T-helper 17 cell (primary cell): ENCODE measurements around the gene STK32C. TPM values are rescaled to one million over a fixed set of nuclear protein-coding genes. Genes with fewer than 3 reads are reported as not detected.
"Not testable (repeated sequence)": the region's sequence is repeated elsewhere in the genome, so short reads cannot be mapped to it uniquely, and the experiment has no call there.

ENCODE experiments used
- ATAC-seq: fragments of 150-1000 bp; cut with Tn5 transposase; 2 replicates; pipeline ENCODE4 v1.10.0; 2021; ENCODE audit warnings: mild to moderate bottlenecking, moderate library complexity
- DNase-seq, 3 donors: peaks; one replicate each; pipeline versions ENCODE4 v3.0.0 to v3.0.0-alpha.2; 2020 to 2021
- H3K9me3 ChIP-seq: one replicate; pipeline ENCODE4 v1.7.0; 2013; ENCODE audit warnings: low read length, mild to moderate bottlenecking; ENCODE audit not compliant: control insufficient read depth, poor library complexity, severe bottlenecking
- H3K27ac Mint-ChIP-seq: one replicate; pipeline ENCODE4 v1.8.0; 2022; ENCODE audit warnings: mild to moderate bottlenecking, moderate library complexity, mixed read lengths
- H3K27me3 Mint-ChIP-seq: one replicate; pipeline ENCODE4 v1.8.0; 2022; ENCODE audit warnings: mixed read lengths
- H3K36me3 Mint-ChIP-seq: one replicate; pipeline ENCODE4 v1.8.0; 2022; ENCODE audit warnings: low read depth, mixed read lengths
- H3K4me1 Mint-ChIP-seq: one replicate; pipeline ENCODE4 v1.8.0; 2022; ENCODE audit warnings: mild to moderate bottlenecking, mixed read lengths
- H3K4me3 Mint-ChIP-seq: one replicate; pipeline ENCODE4 v1.8.0; 2022; ENCODE audit warnings: mild to moderate bottlenecking, moderate library complexity, mixed read lengths
- total RNA-seq, 4 donors: library from RNA in 2 of 4; stranded (reverse) in 2 of 4; gene quantifications; one replicate each; pipeline ENCODE4 v1.2.3 and lab custom pipeline; 2022 to 2026

Gene STK32C
- total RNA-seq, 2 donors from 2014 or later: 7.1 to 8.4 TPM

DNA sequence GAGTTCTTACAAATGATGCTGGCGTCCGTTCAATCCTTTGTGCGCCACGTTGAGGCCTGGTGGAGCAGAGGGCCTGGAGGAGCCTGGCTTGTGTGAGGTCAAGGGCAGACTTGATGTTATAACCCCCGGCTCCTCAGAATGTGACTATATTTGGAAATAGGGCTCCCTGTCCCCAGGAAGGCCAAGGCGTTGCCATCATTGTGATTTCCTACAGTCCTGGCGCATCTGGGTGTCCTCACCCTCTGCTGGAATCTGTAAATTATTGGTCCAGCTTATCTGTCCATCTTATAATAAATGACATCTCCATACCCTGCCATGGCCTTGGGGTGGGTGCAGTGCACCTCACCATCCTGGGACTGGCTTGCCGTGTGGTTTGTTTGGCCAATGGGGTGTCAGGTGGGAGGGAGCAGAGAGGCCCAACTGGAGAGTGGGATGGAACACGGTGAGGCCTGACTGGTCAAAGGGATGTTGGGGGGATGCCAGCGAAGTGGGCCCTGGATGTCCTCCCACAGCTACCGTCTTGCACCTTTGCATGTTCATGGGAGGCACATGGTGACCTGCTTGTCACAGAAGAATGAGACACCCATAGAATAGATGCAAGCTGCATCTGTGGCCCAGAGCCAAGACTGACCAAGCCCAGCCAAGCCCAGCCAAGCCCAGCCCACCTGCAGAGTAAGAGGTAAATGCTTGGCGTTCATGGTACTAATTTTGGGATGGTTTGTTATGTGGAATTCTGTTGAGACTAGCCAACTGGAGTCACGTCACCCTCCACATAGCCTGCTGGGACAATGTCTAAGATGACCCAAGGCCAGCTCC lies 13.1 kb upstream of the STK32C start:
- Mint-ChIP-seq H3K4me1 (peaks cover 10% of the 10 kb centered on the region), H3K27me3 (no peaks in the 10 kb centered on the region), H3K36me3 (peaks cover 5% of the 10 kb centered on the region), H3K4me3 (no peak overlapping the region), H3K27ac (no peak overlapping the region)
- ATAC-seq (no peak), DNase-seq (no peak)
- no peaks in the 10 kb centered on the region for H3K9me3 ChIP-seq

DNA sequence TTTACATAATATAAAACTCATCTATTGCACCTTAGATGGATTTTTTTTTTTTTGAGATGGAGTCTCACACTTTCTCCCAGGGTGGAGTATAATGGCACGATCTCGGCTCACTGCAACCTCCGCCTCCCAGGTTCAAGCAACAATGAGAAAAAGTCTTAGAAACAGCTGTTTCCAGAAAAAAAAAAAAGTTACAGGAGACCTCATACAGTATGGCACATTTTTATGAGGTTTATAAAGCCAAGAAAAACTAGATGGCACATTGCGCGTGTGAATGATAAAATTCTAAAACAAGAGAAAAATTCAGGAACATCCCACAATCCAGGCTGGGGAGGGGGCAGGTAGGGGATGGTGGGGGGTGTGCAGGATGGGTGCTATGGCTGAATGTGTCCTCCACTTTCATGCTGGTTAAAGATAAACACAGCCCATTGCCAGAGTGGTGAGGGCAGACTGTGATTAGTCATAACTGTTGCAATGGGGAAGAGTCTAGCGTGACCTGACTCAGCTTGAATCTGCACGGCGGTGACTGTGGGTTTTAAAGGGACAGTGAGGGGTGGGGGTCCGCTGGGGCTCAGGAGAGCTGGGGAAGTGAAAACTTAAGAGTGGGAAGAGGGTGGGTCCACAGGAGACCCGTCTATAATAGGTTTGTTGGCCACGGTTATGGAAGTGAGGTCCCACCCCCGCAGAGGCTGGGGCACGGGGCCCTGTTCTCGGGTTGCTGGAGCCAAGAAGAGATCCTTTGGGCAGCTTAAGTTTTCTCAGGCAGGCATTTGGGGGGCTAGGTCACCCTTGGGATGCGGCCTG lies 12.3 kb upstream of the STK32C start:
- no peak overlapping the region for H3K27ac Mint-ChIP-seq
- H3K9me3 ChIP-seq: no peaks in the 10 kb centered on the region
- H3K27me3 Mint-ChIP-seq: no peaks in the 10 kb centered on the region
- no peak overlapping the region for H3K4me3 Mint-ChIP-seq
- no peak for DNase-seq
- no peak for ATAC-seq
- H3K4me1 Mint-ChIP-seq: peaks cover 8% of the 10 kb centered on the region
- H3K36me3 Mint-ChIP-seq: peaks cover 5% of the 10 kb centered on the region

DNA sequence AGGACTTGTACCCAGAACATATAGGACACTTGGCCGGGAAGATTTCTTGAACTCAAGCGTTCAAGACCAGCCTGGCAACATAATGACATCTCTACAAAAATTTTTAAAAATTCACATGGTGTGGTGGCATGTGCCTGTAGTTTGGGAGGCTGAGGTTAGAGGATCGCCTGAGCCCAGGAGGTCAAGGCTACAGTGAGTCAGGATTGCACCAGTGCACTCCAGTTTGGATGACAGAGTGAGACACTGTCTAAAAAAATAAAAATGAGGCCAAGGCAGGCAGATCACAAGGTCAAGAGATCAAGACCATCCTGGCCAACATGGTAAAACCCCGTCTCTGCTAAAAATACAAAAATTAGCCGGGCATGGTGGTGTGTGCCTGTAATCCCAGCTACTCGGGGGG lies 9.7 kb upstream of the STK32C start:
- not testable (repeated sequence) for H3K36me3 Mint-ChIP-seq, H3K27me3 Mint-ChIP-seq, H3K27ac Mint-ChIP-seq, H3K4me3 Mint-ChIP-seq, ATAC-seq, DNase-seq, H3K4me1 Mint-ChIP-seq, H3K9me3 ChIP-seq

DNA sequence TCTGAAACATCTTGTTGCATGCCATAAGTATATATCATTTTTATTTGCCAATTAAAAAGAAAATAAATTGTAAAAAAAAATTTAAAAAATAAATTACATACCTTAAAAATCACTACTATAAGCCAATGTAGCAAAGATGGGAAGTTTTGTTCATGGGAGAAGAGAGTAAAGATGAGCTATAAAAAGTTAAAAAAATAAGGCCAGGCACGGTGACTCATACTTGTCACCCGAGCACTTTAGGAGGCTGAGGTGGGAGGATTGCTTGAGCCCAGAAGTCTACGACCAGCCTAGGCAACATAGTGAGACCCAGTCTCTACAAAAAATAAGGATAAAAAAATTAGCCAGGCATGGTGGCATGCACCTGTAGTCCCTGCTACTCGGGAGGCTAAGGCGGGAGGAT lies 8.4 kb upstream of the STK32C start:
- Mint-ChIP-seq H3K36me3 (peaks cover 2% of the 10 kb centered on the region), H3K4me3 (no peak overlapping the region), H3K27ac (no peak overlapping the region), H3K27me3 (no peaks in the 10 kb centered on the region), H3K4me1 (no peaks in the 10 kb centered on the region)
- no peak for ATAC-seq
- DNase-seq: no peak
- no peaks in the 10 kb centered on the region for H3K9me3 ChIP-seq

DNA sequence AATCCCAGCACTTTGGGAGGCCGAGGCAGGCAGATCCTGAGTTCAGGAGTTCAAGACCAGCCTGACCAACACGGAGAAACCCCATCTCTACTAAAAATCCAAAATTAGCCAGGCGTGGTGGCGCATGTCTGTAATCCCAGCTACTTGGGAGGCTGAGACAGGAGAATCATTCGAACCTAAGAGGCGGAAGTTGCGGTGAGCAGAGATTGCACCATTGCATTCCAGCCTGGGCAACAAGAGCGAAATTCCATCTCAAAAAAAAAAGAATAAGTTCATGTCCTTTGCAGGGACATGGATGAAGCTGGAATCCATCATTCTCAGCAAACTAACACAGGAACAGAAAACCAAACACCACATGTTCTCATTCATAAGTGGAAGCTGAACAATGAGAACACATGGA lies 7.1 kb upstream of the STK32C start:
- not testable (repeated sequence) for DNase-seq, ATAC-seq, H3K27ac Mint-ChIP-seq, H3K36me3 Mint-ChIP-seq, H3K4me1 Mint-ChIP-seq, H3K4me3 Mint-ChIP-seq, H3K27me3 Mint-ChIP-seq, H3K9me3 ChIP-seq

DNA sequence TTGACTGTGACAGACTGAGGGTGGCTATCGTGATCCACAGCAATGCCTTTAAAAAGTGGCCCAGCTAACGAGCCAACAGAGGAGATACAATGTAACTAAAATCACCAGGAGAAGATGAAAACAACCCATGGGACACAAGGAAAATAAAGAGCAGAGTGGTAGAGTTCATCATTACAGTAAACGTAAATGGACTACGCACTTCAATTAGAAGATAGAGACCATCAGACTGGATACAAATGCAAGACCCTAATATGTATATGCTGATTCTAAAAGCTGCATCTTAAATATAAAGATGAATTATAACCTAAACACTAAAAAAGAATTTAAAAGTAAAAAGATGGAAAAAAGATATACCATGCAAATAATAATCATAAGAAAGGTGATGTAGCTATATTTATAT lies 6.6 kb upstream of the STK32C start:
- H3K27ac Mint-ChIP-seq: no peak overlapping the region
- no peaks in the 10 kb centered on the region for H3K4me1 Mint-ChIP-seq
- H3K36me3 Mint-ChIP-seq: peaks cover 2% of the 10 kb centered on the region
- H3K9me3 ChIP-seq: no peaks in the 10 kb centered on the region
- DNase-seq (no peak), ATAC-seq (no peak)
- no peaks in the 10 kb centered on the region for H3K27me3 Mint-ChIP-seq
- no peak overlapping the region for H3K4me3 Mint-ChIP-seq

DNA sequence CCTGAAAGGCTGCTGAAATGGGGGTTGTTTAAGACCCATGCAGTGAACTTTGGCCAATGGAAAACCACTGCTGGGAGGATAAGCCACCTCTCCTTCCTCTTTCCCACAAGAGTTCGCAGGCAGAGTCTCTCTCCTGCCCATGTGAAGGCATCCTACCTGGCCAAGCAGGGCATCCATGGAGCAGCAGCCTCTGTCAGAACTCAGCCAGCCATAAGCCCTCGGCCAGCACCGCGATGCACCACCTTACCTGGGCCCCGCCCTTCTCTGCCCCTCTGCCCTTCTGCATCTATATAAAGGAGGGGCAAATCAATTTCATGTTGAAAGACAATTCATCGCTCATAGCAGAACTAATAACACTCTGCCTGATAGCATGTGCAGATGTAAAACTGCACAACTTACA lies 6.1 kb upstream of the STK32C start:
- ATAC-seq (no peak), DNase-seq (no peak)
- no peaks in the 10 kb centered on the region for H3K9me3 ChIP-seq
- Mint-ChIP-seq H3K27ac (no peak overlapping the region), H3K36me3 (peaks cover 2% of the 10 kb centered on the region), H3K4me1 (no peaks in the 10 kb centered on the region), H3K27me3 (no peaks in the 10 kb centered on the region), H3K4me3 (no peak overlapping the region)

DNA sequence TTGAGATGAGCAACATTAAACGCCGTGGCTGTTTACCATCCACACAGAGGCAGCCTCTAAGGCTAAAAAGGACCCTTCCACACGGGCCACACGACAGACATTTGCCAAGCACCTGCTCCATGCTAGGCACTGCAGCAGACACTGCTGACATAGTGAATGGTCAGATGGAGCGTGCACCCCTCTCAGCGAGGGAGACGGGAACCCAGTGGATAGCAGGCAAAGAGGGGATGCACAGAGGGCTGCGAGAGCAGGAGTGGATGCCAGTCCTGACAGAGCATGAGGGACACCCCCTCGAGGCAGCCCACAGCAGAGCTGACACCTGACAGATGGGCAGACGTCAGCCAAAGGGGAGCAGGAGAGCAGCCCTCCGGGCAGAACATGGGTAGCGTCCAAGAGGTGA lies 5.6 kb upstream of the STK32C start:
- H3K27me3 Mint-ChIP-seq: no peaks in the 10 kb centered on the region
- H3K36me3 Mint-ChIP-seq: peaks cover 2% of the 10 kb centered on the region
- H3K4me3 Mint-ChIP-seq: no peak overlapping the region
- H3K4me1 Mint-ChIP-seq: no peaks in the 10 kb centered on the region
- H3K9me3 ChIP-seq: no peaks in the 10 kb centered on the region
- H3K27ac Mint-ChIP-seq: no peak overlapping the region
- DNase-seq (no peak), ATAC-seq (no peak)

DNA sequence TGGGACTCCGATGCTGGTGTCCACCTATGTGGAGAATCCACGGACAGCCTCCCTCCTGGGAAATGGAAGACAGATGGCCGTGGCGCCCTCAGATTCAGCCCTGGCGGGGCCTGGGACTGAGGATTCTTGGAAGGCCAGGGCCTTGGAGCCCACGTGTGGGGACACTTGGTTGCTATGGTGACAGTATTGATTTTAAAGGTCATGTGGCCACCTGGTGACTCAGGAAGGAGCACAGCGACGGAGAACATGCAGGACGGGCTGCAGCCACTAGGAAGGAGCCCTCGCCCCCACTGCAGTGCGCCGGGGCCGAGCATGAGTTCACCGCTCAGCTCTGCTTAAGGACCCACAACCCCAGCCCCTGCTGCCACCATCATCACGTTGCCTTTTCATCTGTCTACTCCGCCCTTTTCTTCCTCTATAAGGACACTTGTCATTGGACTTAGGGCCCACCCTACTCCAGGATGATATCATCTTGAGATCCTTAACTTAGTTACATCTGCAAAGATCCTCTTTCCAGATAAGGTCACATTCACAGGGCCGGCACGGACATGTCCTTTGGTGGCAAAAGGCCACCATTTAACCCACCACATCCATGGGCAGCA lies 3.7 kb upstream of the STK32C start:
- H3K9me3 ChIP-seq: no peaks in the 10 kb centered on the region
- no peak overlapping the region for H3K4me3 Mint-ChIP-seq
- no peak overlapping the region for H3K27ac Mint-ChIP-seq
- no peak for DNase-seq
- H3K27me3 Mint-ChIP-seq: no peaks in the 10 kb centered on the region
- peaks cover 4% of the 10 kb centered on the region for H3K4me1 Mint-ChIP-seq
- no peak for ATAC-seq
- H3K36me3 Mint-ChIP-seq: no peaks in the 10 kb centered on the region

DNA sequence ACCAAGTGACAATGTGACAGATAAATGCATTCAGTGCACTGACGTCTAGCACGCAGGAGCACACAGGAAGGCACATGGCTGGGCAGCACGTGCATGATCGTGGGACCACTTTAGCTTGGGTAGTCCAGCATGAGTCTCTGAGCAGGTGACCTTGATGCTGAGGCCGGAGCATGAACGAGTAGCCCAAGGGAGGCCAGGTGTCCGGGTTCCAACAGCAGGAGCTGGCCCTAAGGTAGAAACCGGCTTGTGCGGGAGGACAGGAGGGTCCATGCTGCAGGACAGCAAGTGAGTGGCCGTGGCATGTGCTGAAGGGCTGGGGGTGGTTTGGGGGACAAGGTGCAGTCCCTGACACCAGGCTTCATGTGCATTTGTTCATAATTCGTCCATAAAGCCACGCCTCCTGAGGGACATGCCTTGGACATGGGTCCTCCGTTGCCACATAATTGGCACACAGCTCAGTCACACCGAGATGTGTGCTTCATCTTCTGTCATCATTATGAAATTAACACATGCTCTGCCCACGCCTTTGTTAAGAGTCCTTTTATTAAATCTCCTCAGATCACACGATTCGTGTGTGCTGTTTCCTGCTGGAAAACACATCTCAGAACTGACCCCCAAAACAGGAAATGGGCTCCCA lies 3.1 kb upstream of the STK32C start:
- Mint-ChIP-seq H3K27ac (no peak overlapping the region), H3K4me3 (no peak overlapping the region), H3K4me1 (peaks cover 6% of the 10 kb centered on the region), H3K36me3 (no peaks in the 10 kb centered on the region), H3K27me3 (no peaks in the 10 kb centered on the region)
- H3K9me3 ChIP-seq: no peaks in the 10 kb centered on the region
- DNase-seq: no peak
- no peak for ATAC-seq

DNA sequence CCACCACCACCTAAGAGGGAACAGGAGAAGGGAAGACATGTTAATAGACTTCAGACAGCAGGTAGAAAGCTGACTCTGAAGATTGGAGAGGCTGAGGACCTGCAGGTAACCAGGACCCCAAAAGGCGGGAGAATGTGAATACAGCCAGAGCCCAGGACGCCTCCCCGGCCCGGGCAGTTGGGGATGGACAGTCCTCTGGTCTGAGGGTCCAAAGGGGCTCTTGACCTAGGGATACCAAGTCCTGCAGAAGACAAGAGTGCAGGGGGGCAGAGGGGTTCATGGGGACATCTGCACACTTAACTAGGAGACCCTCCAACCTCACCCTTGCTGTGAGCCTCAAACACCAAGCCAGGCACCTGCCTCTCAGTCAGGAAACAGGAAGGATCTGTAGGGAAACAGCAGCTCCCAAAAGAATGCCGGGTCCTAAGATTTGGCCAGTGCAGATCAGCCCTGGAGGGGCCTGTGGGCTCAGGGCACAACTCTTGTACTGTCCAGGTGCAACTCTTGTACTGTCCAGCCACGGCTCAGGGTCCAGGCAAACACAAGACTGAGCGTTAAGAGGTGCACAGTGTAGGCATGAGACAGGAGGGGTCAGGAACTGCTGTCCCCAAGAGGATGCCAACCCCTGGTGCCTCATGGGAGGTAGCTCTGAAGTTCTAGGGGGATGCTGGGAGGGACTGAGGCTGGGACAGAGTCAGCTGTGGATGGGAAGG lies 2.3 kb upstream of the STK32C start:
- DNase-seq: no peak
- H3K4me3 Mint-ChIP-seq: no peak overlapping the region

DNA sequence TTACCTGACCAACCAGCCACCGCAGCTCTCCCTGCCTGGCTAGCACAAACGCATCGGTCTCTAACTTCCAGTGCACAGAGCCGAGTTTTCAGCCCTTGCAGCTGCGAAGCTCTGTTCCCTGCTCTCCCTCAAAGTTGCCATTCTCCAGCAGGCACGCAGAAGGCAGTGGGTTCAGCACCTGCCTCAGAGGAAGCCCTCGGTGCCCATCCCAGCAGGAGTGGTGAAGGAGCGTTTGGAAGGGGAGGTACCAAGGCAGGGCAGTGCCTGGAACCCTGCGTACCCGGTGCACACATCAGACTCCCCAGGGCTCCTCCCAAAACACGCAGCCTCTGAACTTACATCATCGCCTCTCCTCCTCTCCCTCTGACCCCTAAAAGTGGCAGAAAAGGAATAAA lies 1.7 kb upstream of the STK32C start:
- peaks cover 6% of the 10 kb centered on the region for H3K4me1 Mint-ChIP-seq
- H3K4me3 Mint-ChIP-seq: peak overlapping the region; percentile 12
- no peak for DNase-seq
- no peak overlapping the region for H3K27ac Mint-ChIP-seq
- no peak for ATAC-seq
- no peaks in the 10 kb centered on the region for H3K27me3 Mint-ChIP-seq
- H3K36me3 Mint-ChIP-seq: no peaks in the 10 kb centered on the region
- no peaks in the 10 kb centered on the region for H3K9me3 ChIP-seq

More for the DNA sequence above, 2.3 kb upstream of the STK32C start:
- no peak overlapping the region for H3K27ac Mint-ChIP-seq
- H3K36me3 Mint-ChIP-seq: no peaks in the 10 kb centered on the region
- H3K27me3 Mint-ChIP-seq: no peaks in the 10 kb centered on the region
- peaks cover 6% of the 10 kb centered on the region for H3K4me1 Mint-ChIP-seq
- ATAC-seq: no peak
- no peaks in the 10 kb centered on the region for H3K9me3 ChIP-seq
